Lower leg skin (tissue), 4 donors: ENCODE measurements around the gene TPM4. TPM values are rescaled to one million over a fixed set of nuclear protein-coding genes. Genes with fewer than 3 reads are reported as not detected.

Experiments
- DNase-seq, 2 donors: peaks; one replicate each; pipeline ENCODE4 v3.0.0-alpha.2; 2019; ENCODE audit warnings: low spot score in 2 of 2
- H3K4me3 ChIP-seq: fragments of 200-600 bp; sonication (generic); 2 replicates; pipeline ENCODE4 v1.5.1; 2017; ENCODE audit warnings: mild to moderate bottlenecking, low read depth; ENCODE audit not compliant: poor library complexity, severe bottlenecking
- POLR2A ChIP-seq, 2 donors: fragments of 450-650 bp; IDR thresholded peaks; one replicate each; pipeline ENCODE4 v1.6.1; 2016 to 2017; ENCODE audit warnings: antibody characterized with exemption in 2 of 2, mild to moderate bottlenecking in 1 of 2, moderate library complexity in 1 of 2
- WGBS, 2 donors: methylation state at CpG; one replicate each; pipeline ENCODE4 v1.1.5; 2018; 5-methylcytosine and 5-hydroxymethylcytosine counted together
- intact Hi-C: fragments of 100-400 bp; cut with DNase I; formaldehyde crosslinking; loops from one replicate; pipeline ENCODE4 v1.15.0; 2023; ENCODE audit warnings: low total_unique reads
- total RNA-seq, 4 donors: library from RNA; depleted of rRNA; stranded (reverse); fragments of >200 nt; gene quantifications; one replicate each; pipeline ENCODE4 v1.1.0, GENCODE V29; 2016
- TF ChIP-seq, protein P1 (sequence below), 3 donors: fragments of 450-650 bp; IDR thresholded peaks; one replicate each; pipeline ENCODE4 v1.5.1; 2016; ENCODE audit warnings: antibody characterized with exemption in 3 of 3, mild to moderate bottlenecking in 3 of 3, moderate library complexity in 2 of 3

The TPM4 gene
- total RNA-seq, 4 donors from 2014 or later: 217 to 303 (median 267) TPM

DNA sequence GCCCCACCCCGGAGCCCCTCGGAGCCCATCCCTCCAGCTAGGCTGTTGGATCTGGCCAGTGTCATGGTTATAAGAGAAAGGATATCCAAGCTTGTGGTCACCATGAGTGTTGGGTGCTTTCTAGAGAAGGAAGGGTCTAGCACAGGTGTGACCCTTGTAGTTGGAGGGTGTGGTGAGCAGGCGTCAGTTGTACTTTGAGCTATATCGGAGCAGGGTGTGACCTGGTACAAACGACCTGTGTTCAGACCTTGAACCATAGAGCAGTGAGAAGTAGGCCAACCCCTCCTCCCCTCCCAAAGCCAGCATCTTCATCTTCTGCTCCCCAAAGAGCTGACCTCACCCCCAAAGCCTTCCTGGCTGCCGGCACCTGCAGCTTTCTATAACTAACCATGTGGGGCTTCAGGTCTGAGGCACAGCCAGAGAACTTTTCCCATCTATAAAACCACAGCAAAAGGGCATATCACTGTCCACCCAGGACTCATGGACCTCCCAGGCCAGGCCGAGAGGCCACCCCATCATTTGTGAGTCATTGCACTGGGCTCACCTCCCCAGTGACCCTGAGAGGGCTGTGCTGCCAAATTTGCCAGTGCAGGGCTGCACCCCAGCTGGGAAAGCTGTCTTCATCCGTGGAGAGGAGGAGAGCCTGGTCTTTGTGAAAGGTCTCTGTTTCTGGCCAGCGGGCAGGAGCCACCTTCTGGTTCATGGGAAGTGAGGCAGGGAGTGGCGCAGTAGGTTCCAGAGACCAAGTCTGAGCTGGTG is 49.6 kb downstream of the TPM4 start:
- intact Hi-C loops: no loop called here
- TF ChIP-seq, protein P1, sequence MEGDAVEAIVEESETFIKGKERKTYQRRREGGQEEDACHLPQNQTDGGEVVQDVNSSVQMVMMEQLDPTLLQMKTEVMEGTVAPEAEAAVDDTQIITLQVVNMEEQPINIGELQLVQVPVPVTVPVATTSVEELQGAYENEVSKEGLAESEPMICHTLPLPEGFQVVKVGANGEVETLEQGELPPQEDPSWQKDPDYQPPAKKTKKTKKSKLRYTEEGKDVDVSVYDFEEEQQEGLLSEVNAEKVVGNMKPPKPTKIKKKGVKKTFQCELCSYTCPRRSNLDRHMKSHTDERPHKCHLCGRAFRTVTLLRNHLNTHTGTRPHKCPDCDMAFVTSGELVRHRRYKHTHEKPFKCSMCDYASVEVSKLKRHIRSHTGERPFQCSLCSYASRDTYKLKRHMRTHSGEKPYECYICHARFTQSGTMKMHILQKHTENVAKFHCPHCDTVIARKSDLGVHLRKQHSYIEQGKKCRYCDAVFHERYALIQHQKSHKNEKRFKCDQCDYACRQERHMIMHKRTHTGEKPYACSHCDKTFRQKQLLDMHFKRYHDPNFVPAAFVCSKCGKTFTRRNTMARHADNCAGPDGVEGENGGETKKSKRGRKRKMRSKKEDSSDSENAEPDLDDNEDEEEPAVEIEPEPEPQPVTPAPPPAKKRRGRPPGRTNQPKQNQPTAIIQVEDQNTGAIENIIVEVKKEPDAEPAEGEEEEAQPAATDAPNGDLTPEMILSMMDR (IDR thresholded peaks at IDR 0.05): no peak
- no peak for TF ChIP-seq POLR2A (IDR thresholded peaks at IDR 0.05)
- whole genome bisulfite sequencing, 2 donors: 77 to 78% methylated on average over 10 of the region's 10 CpGs
- H3K4me3 ChIP-seq: no peak overlapping the region
- DNase-seq: no peak

DNA sequence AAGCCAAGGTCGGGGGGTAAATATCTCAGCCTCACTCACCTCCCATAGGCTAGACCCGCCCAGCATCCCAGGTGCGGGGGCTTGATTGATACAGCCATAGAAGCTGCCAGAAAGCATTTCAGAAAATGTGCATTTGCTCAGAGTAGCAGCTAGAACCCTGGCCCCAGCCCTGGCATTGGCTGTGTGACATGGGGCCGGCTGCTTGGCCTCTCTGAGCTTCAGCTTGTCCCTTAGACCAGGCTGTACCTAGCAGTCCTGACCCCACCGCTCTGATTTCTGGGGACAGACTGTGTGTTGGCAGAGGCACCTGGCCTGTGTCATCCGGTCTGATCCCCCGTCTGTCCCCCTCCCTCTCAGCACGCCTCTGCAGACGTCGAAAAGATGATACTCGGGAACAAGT is 50.8 kb downstream of the TPM4 start:
- DNase-seq: no peak
- H3K4me3 ChIP-seq: no peak overlapping the region
- TF ChIP-seq POLR2A (IDR thresholded peaks at IDR 0.05): no peak
- TF ChIP-seq, protein P1 (IDR thresholded peaks at IDR 0.05): no peak
- intact Hi-C loops: no loop called here
- WGBS, 2 donors: 64 to 76% methylated on average over 11 of the region's 11 CpGs

DNA sequence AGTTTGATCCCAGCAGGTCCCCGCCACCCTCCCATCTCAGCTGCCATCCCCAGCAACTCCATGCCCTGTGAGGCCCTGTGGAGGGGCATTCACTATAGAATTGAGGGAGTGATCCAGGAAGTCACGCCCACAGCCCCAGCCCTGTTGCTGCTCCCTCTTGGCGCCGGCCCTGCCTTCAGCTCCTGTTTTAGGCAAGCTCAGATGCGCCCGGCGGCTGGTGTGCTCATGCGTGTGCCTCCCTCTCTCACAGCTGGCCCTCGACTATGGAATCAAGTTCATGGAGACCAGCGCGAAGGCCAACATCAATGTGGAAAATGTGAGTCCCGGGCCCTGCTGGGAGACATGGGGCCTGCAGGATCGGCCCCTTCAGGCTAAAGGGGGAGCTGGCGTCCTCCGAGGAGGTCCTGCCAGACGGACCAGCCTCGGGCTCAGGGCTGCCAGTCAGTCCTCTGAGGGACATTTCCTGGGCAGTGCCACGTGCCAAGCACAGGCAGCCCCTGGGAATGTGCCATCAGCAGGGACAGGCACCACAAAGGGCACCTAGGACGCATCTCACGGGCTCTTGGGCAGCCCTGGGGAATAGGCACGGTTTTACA is 51.6 kb downstream of the TPM4 start:
- 60 to 77% methylated on average over 11 to 17 of the region's 21 CpGs for WGBS, 2 donors
- H3K4me3 ChIP-seq: no peak overlapping the region
- intact Hi-C loops: no loop called here
- peak in 1 of 2 donors; percentile 42 for DNase-seq
- TF ChIP-seq, protein P1 (IDR thresholded peaks at IDR 0.05): no peak
- TF ChIP-seq POLR2A (IDR thresholded peaks at IDR 0.05): no peak

DNA sequence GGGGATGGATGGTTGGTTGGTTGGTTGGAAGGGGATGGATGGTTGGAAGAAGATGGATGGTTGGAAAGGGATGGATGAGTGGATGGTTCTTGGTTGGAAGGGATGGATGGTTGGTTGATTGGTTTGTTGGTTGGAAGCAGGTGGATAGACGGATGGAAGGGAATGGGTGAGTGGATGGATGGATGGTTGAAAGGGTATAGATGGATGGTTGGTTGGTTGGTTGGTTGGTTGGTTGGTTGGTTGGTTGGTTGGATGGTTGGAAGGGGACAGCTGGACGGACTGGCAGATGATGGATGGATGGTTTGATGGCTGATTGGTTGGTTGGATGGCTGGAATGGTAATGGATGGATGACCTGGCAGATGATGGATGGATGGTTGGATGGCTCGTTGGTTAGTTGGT is 55.4 kb downstream of the TPM4 start:
- DNase-seq: no peak
- WGBS, 2 donors: 96 to 97% methylated on average over 3 of the region's 3 CpGs
- intact Hi-C loops: no loop called here
- no peak overlapping the region for H3K4me3 ChIP-seq
- no peak for TF ChIP-seq POLR2A (IDR thresholded peaks at IDR 0.05)
- TF ChIP-seq, protein P1 (IDR thresholded peaks at IDR 0.05): no peak

DNA sequence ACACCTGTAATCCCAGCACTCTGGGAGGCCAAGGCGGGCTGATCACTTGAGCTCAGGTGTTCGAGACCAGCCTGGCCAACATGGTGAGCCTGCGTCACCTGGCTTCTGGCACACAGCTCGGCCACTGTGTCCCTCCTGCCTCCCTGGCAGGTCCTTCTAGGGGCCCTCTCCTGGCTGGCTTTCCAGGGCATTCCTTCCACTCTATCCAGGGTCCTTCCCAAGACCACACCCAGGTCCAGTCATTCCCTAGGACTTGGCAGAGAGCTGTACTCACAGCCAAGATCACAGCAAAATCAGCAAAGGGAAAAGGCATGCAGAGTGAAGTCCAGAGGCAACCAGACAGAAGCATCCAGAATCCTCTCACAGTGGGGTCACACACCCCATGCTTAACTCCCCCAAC is 57.5 kb downstream of the TPM4 start:
- WGBS, 2 donors: 90 to 96% methylated on average over 4 of the region's 4 CpGs
- intact Hi-C loops: no loop called here
- DNase-seq: no peak
- no peak overlapping the region for H3K4me3 ChIP-seq
- TF ChIP-seq, protein P1 (IDR thresholded peaks at IDR 0.05): no peak
- no peak for TF ChIP-seq POLR2A (IDR thresholded peaks at IDR 0.05)
